ENCODE data around the gene IL16. TPM values are rescaled to one million over a fixed set of nuclear protein-coding genes. Genes with fewer than 3 reads are reported as not detected.

IL16 gene
- total RNA-seq, 1 experiment from 2014 or later, result not detected

DNA sequence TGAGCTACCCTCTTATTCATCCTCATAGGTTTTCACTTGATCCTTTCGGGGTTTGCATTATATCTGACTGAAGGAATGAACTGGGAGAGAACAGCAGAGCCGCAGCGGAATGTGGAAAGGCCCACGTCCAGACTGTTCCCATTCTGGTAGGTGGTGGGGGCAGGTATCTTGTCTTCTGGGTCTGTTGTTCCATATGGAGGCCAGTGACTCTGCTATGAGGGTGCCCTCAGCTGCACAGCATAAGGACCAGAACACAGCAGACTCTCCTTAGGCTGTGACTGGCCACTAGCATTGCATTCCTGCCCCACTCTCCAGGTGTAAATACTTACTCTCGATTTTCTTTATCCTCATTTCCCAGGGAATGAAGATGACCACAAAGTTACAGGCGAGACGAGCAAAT is 165.2 kb downstream of the IL16 start:
- in situ Hi-C loops (cut with HindIII; ENCODE audit: low pct_unique_long_range_greater_than_20kb, low sequenced_read_pairs), result no loop called here
- DNase-seq (ENCODE audit: low read depth), result no peak

DNA sequence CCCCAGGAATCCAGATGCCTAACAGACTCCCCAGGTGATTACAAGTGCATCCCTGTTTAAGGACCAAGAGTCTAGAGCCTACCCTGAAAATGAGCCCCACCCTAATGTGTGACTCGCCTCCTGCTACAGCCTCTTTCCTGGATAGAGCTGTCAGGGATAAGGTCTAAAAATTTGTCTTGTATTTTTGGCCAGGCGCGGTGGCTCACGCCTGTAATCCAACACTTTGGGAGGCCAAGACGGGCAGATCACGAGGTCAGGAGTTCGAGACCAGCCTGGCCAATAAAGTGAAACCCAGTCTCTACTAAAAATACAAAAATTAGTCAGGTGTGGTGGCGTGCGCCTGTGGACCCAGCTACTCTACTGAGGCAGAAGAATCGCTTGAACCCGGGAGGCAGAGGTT is 166.1 kb downstream of the IL16 start:
- in situ Hi-C loops (cut with HindIII; ENCODE audit: low pct_unique_long_range_greater_than_20kb, low sequenced_read_pairs), result no loop called here
- no peak for DNase-seq (ENCODE audit: low read depth)

DNA sequence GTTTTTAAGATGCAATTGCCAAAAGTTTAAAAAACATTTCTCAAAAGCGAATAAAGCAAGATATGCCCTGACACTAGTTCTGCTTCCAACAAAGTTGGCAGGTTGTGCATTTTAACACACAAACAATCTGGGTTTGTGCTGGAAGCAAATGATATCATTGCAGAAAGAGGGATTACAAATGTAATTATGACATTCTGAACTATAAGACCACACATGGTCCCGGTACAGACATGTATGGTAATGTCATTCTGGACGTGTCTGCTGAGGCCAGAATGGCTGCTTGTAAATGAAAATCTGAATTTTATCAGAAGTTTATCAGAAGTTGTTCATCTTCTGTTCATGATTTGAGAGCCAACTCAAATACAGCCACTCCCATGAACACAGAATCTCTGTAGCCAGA is 166.6 kb downstream of the IL16 start:
- no peak for DNase-seq (ENCODE audit: low read depth)
- in situ Hi-C loops (cut with HindIII; ENCODE audit: low pct_unique_long_range_greater_than_20kb, low sequenced_read_pairs), result no loop called here

Other genes starting within 250 kb of the IL16 start
- gene MESD, start 207.1 kb upstream of the IL16 start, total RNA-seq (2014; rRNA removed; shearing (Covaris generic); ENCODE audit: low replicate concordance), result 16.6 and 18.5 TPM in 2 replicates
- 19.3 and 21.4 TPM in 2 replicates for gene TLNRD1, start 196.0 kb upstream of the IL16 start, total RNA-seq (2014; rRNA removed; shearing (Covaris generic); ENCODE audit: low replicate concordance)
- 0.98 TPM in 1 of 2 replicates, not detected in the other for gene CFAP161, start 62.6 kb upstream of the IL16 start, total RNA-seq (2014; rRNA removed; shearing (Covaris generic); ENCODE audit: low replicate concordance)
- 0.35 and 2.0 TPM in 2 replicates for gene STARD5, start 127.3 kb downstream of the IL16 start, total RNA-seq (2014; rRNA removed; shearing (Covaris generic); ENCODE audit: low replicate concordance)
- gene TMC3, start 177.3 kb downstream of the IL16 start, total RNA-seq (2014; rRNA removed; shearing (Covaris generic); ENCODE audit: low replicate concordance), result not detected in 2 replicates